NT2/D1 (cell line): ENCODE data around the gene ERC1.

ENCODE experiments used
- DNase-seq: peaks from one replicate; pipeline ENCODE4 v3.0.0-alpha.2; 2011; ENCODE audit warnings: low read depth, low spot score
- H3K27me3 ChIP-seq: 2 replicates; pipeline ENCODE4 v1.6.0; 2011; ENCODE audit warnings: mild to moderate bottlenecking; ENCODE audit not compliant: insufficient read length, insufficient read depth
- H3K36me3 ChIP-seq: 2 replicates; pipeline ENCODE4 v1.6.1; 2011; ENCODE audit warnings: mild to moderate bottlenecking, low read length, mixed read lengths; ENCODE audit not compliant: insufficient read depth, insufficient read length
- H3K4me1 ChIP-seq: 2 replicates; pipeline ENCODE4 v1.5.1; 2011; ENCODE audit not compliant: insufficient read depth, insufficient read length
- H3K4me3 ChIP-seq: 2 replicates; pipeline ENCODE4 v1.5.1; 2011; ENCODE audit warnings: low read depth; ENCODE audit not compliant: insufficient read length
- H3K9ac ChIP-seq: 2 replicates; pipeline ENCODE4 v1.6.0; 2011; ENCODE audit warnings: low read depth; ENCODE audit not compliant: insufficient read length
- H3K9me3 ChIP-seq: 2 replicates; pipeline ENCODE4 v1.5.1; 2011; ENCODE audit warnings: mild to moderate bottlenecking, low read length; ENCODE audit not compliant: insufficient read depth
- SUZ12 ChIP-seq: IDR thresholded peaks from 2 replicates; pipeline ENCODE4 v1.6.1; 2011; ENCODE audit not compliant: insufficient read length, insufficient read depth; ENCODE audit errors: extremely low read depth
- YY1 ChIP-seq: IDR thresholded peaks from 2 replicates; pipeline ENCODE4 v1.6.1; 2011; ENCODE audit not compliant: insufficient read length, insufficient read depth
- ZNF274 ChIP-seq: IDR thresholded peaks from 2 replicates; pipeline ENCODE4 v1.6.1; 2011; ENCODE audit warnings: mild to moderate bottlenecking, low read depth, low read length

The ERC1 gene

DNA sequence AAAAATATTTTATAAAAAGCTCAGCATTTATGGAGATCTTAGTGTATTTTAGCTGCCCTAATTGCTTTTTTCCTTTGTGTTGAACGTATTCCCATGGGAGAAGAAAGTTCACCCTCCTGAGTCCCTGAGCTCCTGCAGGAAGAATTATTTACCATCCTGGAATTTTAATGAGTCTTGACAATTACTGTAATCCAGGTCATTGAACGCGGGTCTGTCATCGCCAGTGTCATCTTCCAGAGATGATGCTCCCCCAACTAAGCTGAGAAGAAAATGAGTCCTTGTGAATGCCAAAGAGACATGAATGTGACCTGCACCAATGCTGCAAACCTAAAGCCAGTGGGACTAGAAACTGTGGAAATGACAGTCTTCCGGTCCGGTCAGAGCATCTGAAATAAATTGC, 473.9 kb downstream of the ERC1 start:
- TF ChIP-seq ZNF274 (no peak), YY1 (no peak), SUZ12 (no peak)
- H3K27me3 ChIP-seq, result no peaks in the 10 kb centered on the region
- H3K9ac ChIP-seq, result no peak overlapping the region
- H3K9me3 ChIP-seq, result peaks cover 9% of the 10 kb centered on the region
- peaks cover 5% of the 10 kb centered on the region for H3K4me1 ChIP-seq
- no peak for DNase-seq
- no peak overlapping the region for H3K4me3 ChIP-seq
- H3K36me3 ChIP-seq, result no peaks in the 10 kb centered on the region

GRCh38 chr12:1465990-1466389, 475.0 kb downstream of the ERC1 start:
- Histone ChIP-seq H3K9ac (no peak overlapping the region), H3K4me3 (no peak overlapping the region), H3K27me3 (no peaks in the 10 kb centered on the region), H3K4me1 (peaks cover 5% of the 10 kb centered on the region), H3K9me3 (peaks cover 6% of the 10 kb centered on the region), H3K36me3 (no peaks in the 10 kb centered on the region)
- TF ChIP-seq SUZ12 (no peak), YY1 (no peak), ZNF274 (no peak)
- no peak for DNase-seq

DNA sequence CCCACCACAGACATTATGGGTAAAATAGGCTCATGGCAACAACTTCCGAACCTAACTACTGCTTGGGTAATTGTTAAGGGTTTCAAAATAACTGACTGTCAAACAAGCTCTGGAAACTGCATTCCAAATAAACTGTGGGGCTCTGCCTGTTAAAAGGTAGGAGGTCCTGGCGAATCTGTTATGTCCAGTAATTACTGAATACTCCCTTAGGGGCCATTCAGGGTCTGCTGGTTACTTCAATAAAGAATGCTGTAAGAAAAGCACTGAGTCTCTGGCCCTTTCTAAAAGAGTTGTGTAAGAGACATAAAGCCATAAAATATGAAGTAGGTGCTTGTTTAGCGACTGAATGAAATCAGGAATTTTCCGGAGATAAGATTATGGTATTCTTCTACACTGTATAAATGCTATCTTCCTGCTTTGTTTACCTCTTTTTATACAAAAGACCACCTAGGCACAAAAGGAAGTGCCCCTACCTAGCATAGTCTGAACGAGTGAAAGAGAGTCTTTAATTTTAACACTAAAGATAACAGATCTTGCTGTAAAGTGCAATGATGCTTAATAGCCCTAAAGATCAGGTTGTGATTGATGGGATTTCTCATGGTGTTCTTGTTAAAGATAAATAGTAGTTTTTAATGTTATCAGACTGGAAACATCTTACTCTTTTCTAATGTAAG, 475.6 kb downstream of the ERC1 start:
- peaks cover 12% of the 10 kb centered on the region for H3K9me3 ChIP-seq
- no peak overlapping the region for H3K9ac ChIP-seq
- H3K36me3 ChIP-seq, result no peaks in the 10 kb centered on the region
- DNase-seq, result no peak
- H3K4me1 ChIP-seq, result peaks cover 5% of the 10 kb centered on the region
- TF ChIP-seq YY1 (no peak), SUZ12 (no peak), ZNF274 (no peak)
- H3K27me3 ChIP-seq, result no peaks in the 10 kb centered on the region
- H3K4me3 ChIP-seq, result no peak overlapping the region

- no peak for TF ChIP-seq SUZ12
- TF ChIP-seq ZNF274, result no peak
- no peak for TF ChIP-seq YY1
- no peaks in the 10 kb centered on the region for H3K27me3 ChIP-seq
- DNase-seq, result no peak
- peaks cover 19% of the 10 kb centered on the region for H3K9me3 ChIP-seq
- H3K36me3 ChIP-seq, result no peaks in the 10 kb centered on the region
- H3K4me1 ChIP-seq, result peaks cover 5% of the 10 kb centered on the region
- no peak overlapping the region for H3K9ac ChIP-seq
- H3K4me3 ChIP-seq, result no peak overlapping the region
Measured at GRCh38 chr12:1467710-1468109, 476.7 kb downstream of the ERC1 start.

GRCh38 chr12:1469070-1469469, 478.0 kb downstream of the ERC1 start:
- H3K36me3 ChIP-seq, result no peaks in the 10 kb centered on the region
- no peak for TF ChIP-seq SUZ12
- TF ChIP-seq ZNF274, result no peak
- no peak for TF ChIP-seq YY1
- no peaks in the 10 kb centered on the region for H3K27me3 ChIP-seq
- no peak overlapping the region for H3K9ac ChIP-seq
- DNase-seq, result no peak
- H3K9me3 ChIP-seq, result peaks cover 19% of the 10 kb centered on the region
- no peak overlapping the region for H3K4me3 ChIP-seq
- peaks cover 9% of the 10 kb centered on the region for H3K4me1 ChIP-seq

DNA sequence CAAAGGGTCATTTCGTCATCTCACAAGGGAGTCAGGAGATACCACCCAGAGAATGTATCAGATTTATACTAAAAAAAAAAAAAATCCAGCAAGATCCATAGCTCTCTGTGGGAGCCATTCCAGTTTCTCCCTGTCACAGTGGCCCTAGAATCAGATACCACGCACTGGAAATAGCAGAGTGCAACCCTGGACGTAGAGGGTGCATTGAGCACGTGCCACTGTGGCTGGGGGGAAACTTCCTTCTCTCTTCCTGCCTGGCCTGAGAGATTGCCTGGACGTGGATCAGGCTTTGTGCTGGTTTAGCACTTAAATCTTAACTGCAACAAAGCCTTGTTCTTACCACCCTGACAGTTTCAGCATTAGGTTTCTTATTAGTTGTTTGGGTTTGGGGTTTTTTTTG, 479.0 kb downstream of the ERC1 start:
- Histone ChIP-seq H3K4me3 (no peak overlapping the region), H3K9ac (no peak overlapping the region), H3K4me1 (peaks cover 13% of the 10 kb centered on the region), H3K27me3 (no peaks in the 10 kb centered on the region), H3K36me3 (no peaks in the 10 kb centered on the region), H3K9me3 (peaks cover 19% of the 10 kb centered on the region)
- no peak for TF ChIP-seq ZNF274
- TF ChIP-seq SUZ12, result no peak
- no peak for TF ChIP-seq YY1
- DNase-seq, result no peak

DNA sequence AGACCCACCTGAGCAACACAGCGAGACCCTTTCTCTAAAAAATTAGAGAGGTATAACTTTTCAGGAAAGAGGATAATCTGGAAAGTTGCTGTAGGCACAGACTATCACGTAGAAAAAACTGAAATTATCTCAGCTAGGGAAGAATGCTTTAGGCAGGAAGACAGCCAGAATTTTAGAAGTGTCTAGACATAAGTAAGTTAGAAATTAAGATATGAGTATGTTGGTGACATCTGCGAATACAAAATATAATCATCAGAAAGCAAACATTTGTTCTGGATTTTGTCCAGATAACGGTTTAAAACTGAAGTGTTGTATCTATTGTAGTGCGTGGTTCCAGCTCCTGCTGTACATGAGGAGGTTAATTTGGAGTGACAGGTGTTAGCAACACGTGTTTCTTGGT, 480.2 kb downstream of the ERC1 start:
- H3K9ac ChIP-seq, result no peak overlapping the region
- DNase-seq, result no peak

More for the DNA sequence above, 480.2 kb downstream of the ERC1 start:
- no peak overlapping the region for H3K4me3 ChIP-seq
- H3K27me3 ChIP-seq, result no peaks in the 10 kb centered on the region
- peaks cover 13% of the 10 kb centered on the region for H3K4me1 ChIP-seq
- no peak for TF ChIP-seq ZNF274
- no peak for TF ChIP-seq SUZ12
- no peak for TF ChIP-seq YY1
- H3K9me3 ChIP-seq, result peaks cover 19% of the 10 kb centered on the region
- no peaks in the 10 kb centered on the region for H3K36me3 ChIP-seq
